H9 (cell line): ENCODE results near the gene VCP. TPM values are rescaled to one million over a fixed set of nuclear protein-coding genes. Genes with fewer than 3 reads are reported as not detected.

Experiments used
- DNase-seq: peaks from one replicate; pipeline ENCODE4 v3.0.0-alpha.2; 2017
- H2AFZ ChIP-seq: one replicate; pipeline ENCODE4 v1.6.1; 2013; ENCODE audit warnings: mild to moderate bottlenecking, low read length, control low read depth, moderate library complexity
- H2AK5ac ChIP-seq: 2 replicates; pipeline ENCODE4 v1.6.1; 2013; ENCODE audit warnings: low read length, control low read depth, mixed read lengths; ENCODE audit not compliant: insufficient read length
- H2BK120ac ChIP-seq: one replicate; pipeline ENCODE4 v1.6.1; 2013; ENCODE audit warnings: low read depth, mild to moderate bottlenecking, low read length, control low read depth, inconsistent platforms; ENCODE audit not compliant: poor library complexity, severe bottlenecking
- H2BK12ac ChIP-seq: 2 replicates; pipeline ENCODE4 v1.6.1; 2013; ENCODE audit warnings: low read length, control low read depth, mixed read lengths, low read depth; ENCODE audit not compliant: insufficient read length
- H2BK15ac ChIP-seq: 2 replicates; pipeline ENCODE4 v1.6.1; 2013; ENCODE audit warnings: low read depth, low read length, control low read depth
- H2BK20ac ChIP-seq: one replicate; pipeline ENCODE4 v1.6.1; 2013; ENCODE audit warnings: low read depth, mild to moderate bottlenecking, low read length, control low read depth, inconsistent platforms; ENCODE audit not compliant: poor library complexity, severe bottlenecking
- H2BK5ac ChIP-seq: 2 replicates; pipeline ENCODE4 v1.6.1; 2013; ENCODE audit warnings: low read length, control low read depth, mixed read lengths; ENCODE audit not compliant: insufficient read length
- H3K14ac ChIP-seq: 2 replicates; pipeline ENCODE4 v1.6.1; 2013; ENCODE audit warnings: low read length, control low read depth; ENCODE audit not compliant: insufficient read depth
- H3K18ac ChIP-seq: 2 replicates; pipeline ENCODE4 v1.6.1; 2013; ENCODE audit warnings: low read depth, mild to moderate bottlenecking, mixed read lengths, low read length, control low read depth; ENCODE audit not compliant: insufficient read length
- H3K23ac ChIP-seq: 2 replicates; pipeline ENCODE4 v1.6.1; 2013; ENCODE audit warnings: low read length, control low read depth, mixed read lengths, low read depth; ENCODE audit not compliant: insufficient read length
- H3K23me2 ChIP-seq: 2 replicates; pipeline ENCODE4 v1.6.1; 2013; ENCODE audit warnings: low read depth, mild to moderate bottlenecking, mixed read lengths, low read length, control low read depth; ENCODE audit not compliant: insufficient read length, poor library complexity, severe bottlenecking
- H3K27ac ChIP-seq: 2 replicates; pipeline ENCODE4 v1.5.1; 2013; ENCODE audit warnings: low read length, control low read depth, mixed read lengths, low read depth; ENCODE audit not compliant: insufficient read length
- H3K27me3 ChIP-seq: 2 replicates; pipeline ENCODE4 v1.6.1; 2013; ENCODE audit warnings: low read length, control low read depth, inconsistent platforms; ENCODE audit not compliant: insufficient read depth
- H3K4ac ChIP-seq: 2 replicates; pipeline ENCODE4 v1.6.1; 2013; ENCODE audit warnings: low read depth, mild to moderate bottlenecking, control low read depth, inconsistent platforms, low read length, moderate library complexity
- H3K4me1 ChIP-seq: 2 replicates; pipeline ENCODE4 v1.6.1; 2013; ENCODE audit warnings: low read length, control low read depth, inconsistent platforms; ENCODE audit not compliant: insufficient read depth
- H3K4me2 ChIP-seq: 2 replicates; pipeline ENCODE4 v1.6.1; 2013; ENCODE audit warnings: low read length, control low read depth, mixed read lengths; ENCODE audit not compliant: insufficient read length, insufficient read depth
- H3K56ac ChIP-seq: 2 replicates; pipeline ENCODE4 v1.6.1; 2013; ENCODE audit warnings: low read depth, mild to moderate bottlenecking, mixed read lengths, low read length, control low read depth; ENCODE audit not compliant: insufficient read length
- H3K79me1 ChIP-seq: 2 replicates; pipeline ENCODE4 v1.6.1; 2013; ENCODE audit warnings: low read depth, mild to moderate bottlenecking, moderate library complexity, low read length, control low read depth, inconsistent platforms; ENCODE audit not compliant: insufficient read depth, poor library complexity, severe bottlenecking
- H3K79me2 ChIP-seq: 2 replicates; pipeline ENCODE4 v1.6.1; 2013; ENCODE audit warnings: low read length, control low read depth, inconsistent platforms; ENCODE audit not compliant: insufficient read depth
- H3K9ac ChIP-seq: 2 replicates; pipeline ENCODE4 v1.6.1; 2013; ENCODE audit warnings: low read length, control low read depth, mixed read lengths; ENCODE audit not compliant: insufficient read length; ENCODE audit errors: extremely low read depth
- H3K9me3 ChIP-seq: one replicate; pipeline ENCODE4 v1.6.1; 2013; ENCODE audit warnings: low read depth, low read length, inconsistent platforms; ENCODE audit not compliant: control insufficient read depth
- H3T11ph ChIP-seq: one replicate; pipeline ENCODE4 v1.6.1; 2013; ENCODE audit warnings: mild to moderate bottlenecking, low read length, control low read depth, inconsistent platforms
- H4K20me1 ChIP-seq: one replicate; pipeline ENCODE4 v1.6.1; 2013; ENCODE audit not compliant: control insufficient read depth, insufficient read length, insufficient read depth
- H4K5ac ChIP-seq: 2 replicates; pipeline ENCODE4 v1.6.1; 2013; ENCODE audit warnings: low read depth, mild to moderate bottlenecking, mixed read lengths, low read length, control low read depth; ENCODE audit not compliant: insufficient read length
- H4K8ac ChIP-seq: replicated peaks from 2 replicates; pipeline ENCODE4 v1.6.1; 2013; ENCODE audit warnings: low read length, control low read depth, mixed read lengths, low read depth; ENCODE audit not compliant: insufficient read length
- H4K91ac ChIP-seq: 2 replicates; pipeline ENCODE4 v1.6.1; 2013; ENCODE audit warnings: low read depth, mild to moderate bottlenecking, moderate library complexity, mixed read lengths, low read length, control low read depth; ENCODE audit not compliant: insufficient read length
- H3K27ac Mint-ChIP-seq, 3 experiments: 2 replicates in 2 of 3; 3 replicates in 1 of 3; pipeline ENCODE4 v1.8.0; 2020 to 2021; ENCODE audit warnings: mixed read lengths in 3 of 3, mild to moderate bottlenecking in 1 of 3, moderate library complexity in 1 of 3
- H3K27me3 Mint-ChIP-seq: 2 replicates; pipeline ENCODE4 v1.8.0; 2021; ENCODE audit warnings: low read depth, mild to moderate bottlenecking, moderate library complexity, mixed read lengths
- H3K36me3 Mint-ChIP-seq, 3 experiments: 2 replicates in 2 of 3; 3 replicates in 1 of 3; pipeline ENCODE4 v1.8.0; 2020 to 2021; ENCODE audit warnings: low read depth in 3 of 3, mixed read lengths in 3 of 3; ENCODE audit not compliant: insufficient read depth in 1 of 3
- H3K4me1 Mint-ChIP-seq, 2 experiments: 2 replicates each; pipeline ENCODE4 v1.8.0; 2020; ENCODE audit warnings: mixed read lengths in 2 of 2
- H3K4me3 Mint-ChIP-seq, 2 experiments: 2 replicates in 1 of 2; 3 replicates in 1 of 2; pipeline ENCODE4 v1.8.0; 2020 to 2021; ENCODE audit warnings: mild to moderate bottlenecking in 2 of 2, mixed read lengths in 2 of 2, moderate library complexity in 1 of 2
- H3K9me3 Mint-ChIP-seq, 2 experiments: 2 replicates in 1 of 2; 3 replicates in 1 of 2; pipeline ENCODE4 v1.8.0; 2020; ENCODE audit warnings: mild to moderate bottlenecking in 2 of 2, mixed read lengths in 2 of 2, moderate library complexity in 1 of 2
- CTCF ChIP-seq: fragments of 200-600 bp; sonication (generic); conservative IDR thresholded peaks from 3 replicates; pipeline ENCODE4 v1.8.0; 2021; ENCODE audit warnings: antibody characterized with exemption, mild to moderate bottlenecking
- WGBS: extraction: QIAGEN DNeasy Blood & Tissue Kit; methylation state at CpG from one replicate; pipeline ENCODE4 v1.1.7; 2013; ENCODE audit warnings: missing lambda C conversion rate, low lambda C conversion rate, mixed read lengths; ENCODE audit not compliant: insufficient read length; ENCODE audit errors: extremely low coverage; 5-methylcytosine and 5-hydroxymethylcytosine counted together
- total RNA-seq: library from RNA; stranded (reverse); gene quantifications from 2 replicates; pipeline ENCODE4 v1.2.1, GENCODE V29; 2021

The VCP gene
- total RNA-seq, 1 experiment from 2014 or later: 407 TPM

- Histone ChIP-seq H3K56ac (no peak overlapping the region), H3K4me2 (no peak overlapping the region), H3K4ac (no peak overlapping the region), H2AFZ (no peak overlapping the region), H3K79me2 (no peaks in the 10 kb centered on the region), H2BK12ac (no peak overlapping the region), H3K9ac (no peak overlapping the region), H4K20me1 (no peaks in the 10 kb centered on the region), H3K79me1 (no peaks in the 10 kb centered on the region), H3K14ac (no peak overlapping the region), H3T11ph (no peak overlapping the region), H2BK15ac (no peak overlapping the region), H3K23ac (no peak overlapping the region), H2BK120ac (no peak overlapping the region), H3K27me3 (no peaks in the 10 kb centered on the region), H4K5ac (no peak overlapping the region), H3K9me3 (no peaks in the 10 kb centered on the region), H3K4me1 (no peaks in the 10 kb centered on the region), H3K23me2 (no peaks in the 10 kb centered on the region), H3K27ac (no peak overlapping the region), H2BK20ac (no peak overlapping the region), H3K18ac (no peak overlapping the region), H2BK5ac (no peak overlapping the region), H2AK5ac (no peak overlapping the region), H4K91ac (no peak overlapping the region), H4K8ac (no peak overlapping the region)
- H3K4me1 Mint-ChIP-seq: peaks cover 17 to 21% of the 10 kb centered on the region in 2 experiments
- peak overlapping the region in 2 of 3 experiments; percentile 6 to 29; a peak in 2 of 7 replicates for H3K27ac Mint-ChIP-seq
- H3K9me3 Mint-ChIP-seq: no peaks in the 10 kb centered on the region
- no peaks in the 10 kb centered on the region for H3K27me3 Mint-ChIP-seq
- H3K36me3 Mint-ChIP-seq: peaks cover 12 to 30% (median 14%) of the 10 kb centered on the region in 3 experiments
- no peak overlapping the region for H3K4me3 Mint-ChIP-seq
- no peak for DNase-seq
- no peak for TF ChIP-seq CTCF
- WGBS: no CpG with 5 or more reads among the region's 3 CpGs
These were observed 30.3 kb downstream of the VCP start for GRCh38 chr9:35042081-35042604.
